GM12878 (cell line): ENCODE data around the gene MPC2. TPM values are rescaled to one million over a fixed set of nuclear protein-coding genes. Genes with fewer than 3 reads are reported as not detected.
A peak's percentile ranks its signal among the peaks of the same experiment; 100 is the strongest.

Experiments used
- ASH2L ChIP-seq: fragments of 300-600, 200-600 bp; sonication (generic); IDR thresholded peaks from 2 replicates; pipeline ENCODE4 v1.6.1; 2017; ENCODE audit warnings: low read depth, mild to moderate bottlenecking, borderline replicate concordance
- BCL11A ChIP-seq: IDR thresholded peaks from 2 replicates; pipeline ENCODE4 v1.6.1; 2011; ENCODE audit warnings: low read depth, low read length
- HDGF ChIP-seq: fragments of 450-650 bp; IDR thresholded peaks from 2 replicates; pipeline ENCODE4 v1.6.1; 2016; ENCODE audit warnings: antibody characterized with exemption
- KDM1A ChIP-seq: fragments of 200-600 bp; sonication (generic); IDR thresholded peaks from 2 replicates; pipeline ENCODE4 v1.6.1; 2016; ENCODE audit warnings: borderline replicate concordance
- MYB ChIP-seq: fragments of 150-350 bp; IDR thresholded peaks from 2 replicates; pipeline ENCODE4 v1.6.1; 2014; ENCODE audit warnings: mild to moderate bottlenecking, low read depth, low read length, borderline replicate concordance
- NR2C2 ChIP-seq: IDR thresholded peaks from 2 replicates; pipeline ENCODE4 v1.6.1; 2011; ENCODE audit warnings: borderline replicate concordance, low read depth; ENCODE audit not compliant: control insufficient read depth, insufficient read length
- RCOR1 ChIP-seq: conservative IDR thresholded peaks from 2 replicates; pipeline ENCODE4 v1.6.1; 2012; ENCODE audit warnings: low read depth, low read length, improper control_type of control experiment
- SIN3A ChIP-seq: IDR thresholded peaks from 2 replicates; pipeline ENCODE4 v1.6.1; 2012; ENCODE audit warnings: low read depth, low read length, improper control_type of control experiment
- SMAD5 ChIP-seq: IDR thresholded peaks from 2 replicates; pipeline ENCODE4 v1.6.1; 2016; ENCODE audit warnings: antibody characterized with exemption, low read depth
- SMARCA5 ChIP-seq: fragments of 450-650 bp; IDR thresholded peaks from 2 replicates; pipeline ENCODE4 v1.6.1; 2017; ENCODE audit warnings: mild to moderate bottlenecking
- TARDBP ChIP-seq: IDR thresholded peaks from 2 replicates; pipeline ENCODE4 v1.6.1; 2016; ENCODE audit warnings: borderline replicate concordance
- TBL1XR1 ChIP-seq: IDR thresholded peaks from 2 replicates; pipeline ENCODE4 v1.6.1; 2012; ENCODE audit warnings: low read depth, low read length, improper control_type of control experiment
- TCF12 ChIP-seq: IDR thresholded peaks from 2 replicates; pipeline ENCODE4 v1.6.1; 2011; ENCODE audit warnings: low read depth, mild to moderate bottlenecking, low read length
- TCF3 ChIP-seq: IDR thresholded peaks from 2 replicates; pipeline ENCODE4 v1.6.1; 2012; ENCODE audit warnings: low read depth, mild to moderate bottlenecking, low read length, borderline replicate concordance; ENCODE audit not compliant: insufficient read depth
- polyA plus RNA-seq, 11 experiments: library from polyadenylated mRNA; depleted of rRNA in 4 of 11; unstranded in 6 of 11; stranded (reverse) in 5 of 11; fragments of >200 nt; fragmentation: Nextera tagmentation in 4 of 11; fragmentation: Illumina TruSeq in 1 of 11; extraction: Ambion mirVana in 4 of 11; extraction: Trizol in 1 of 11; gene quantifications; 1 replicate in 1 of 11; 2 replicates in 10 of 11; pipeline versions ENCODE4 v1.2.1 to v1.2.3, GENCODE V29; 2011 to 2016; ENCODE audit warnings: inconsistent platforms in 2 of 11, missing spikeins in 2 of 11, low read depth in 1 of 11
- total RNA-seq, 4 experiments: library from RNA; depleted of rRNA in 3 of 4; stranded (reverse); fragments of >200 nt in 3 of 4; fragmentation: Illumina TruSeq in 1 of 4; extraction: Trizol in 1 of 4; gene quantifications; 2 replicates each; pipeline versions ENCODE4 v1.2.1 to v1.2.3, GENCODE V29; 2013 to 2021
- TF ChIP-seq, protein P1 (sequence below): IDR thresholded peaks from 2 replicates; pipeline ENCODE4 v1.6.1; 2012; ENCODE audit warnings: low read depth, low read length, improper control_type of control experiment
- TF ChIP-seq, protein P2 (sequence below): fragments of 450-650 bp; IDR thresholded peaks from 2 replicates; pipeline ENCODE4 v1.6.1; 2017; ENCODE audit warnings: antibody characterized with exemption, mild to moderate bottlenecking, moderate library complexity
- TF ChIP-seq, protein P3 (sequence below): fragments of 450-650 bp; IDR thresholded peaks from 2 replicates; pipeline ENCODE4 v1.6.1; 2018; ENCODE audit warnings: mild to moderate bottlenecking, low read depth, moderate library complexity; ENCODE audit not compliant: partially characterized antibody
- TF ChIP-seq, protein P4 (sequence below): fragments of 450-650 bp; IDR thresholded peaks from 2 replicates; pipeline ENCODE4 v1.6.1; 2017; ENCODE audit warnings: mild to moderate bottlenecking, moderate library complexity
- TF ChIP-seq, protein P5 (sequence below): IDR thresholded peaks from 2 replicates; pipeline ENCODE4 v1.6.1; 2012; ENCODE audit warnings: low read depth, low read length, improper control_type of control experiment

Gene MPC2
- total and polyA plus RNA-seq, 10 of the 15 experiments (the other 5 are each of a cell fraction or from before 2014, with no cell fraction given), result 22.5 to 164 (median 63.3) TPM

DNA sequence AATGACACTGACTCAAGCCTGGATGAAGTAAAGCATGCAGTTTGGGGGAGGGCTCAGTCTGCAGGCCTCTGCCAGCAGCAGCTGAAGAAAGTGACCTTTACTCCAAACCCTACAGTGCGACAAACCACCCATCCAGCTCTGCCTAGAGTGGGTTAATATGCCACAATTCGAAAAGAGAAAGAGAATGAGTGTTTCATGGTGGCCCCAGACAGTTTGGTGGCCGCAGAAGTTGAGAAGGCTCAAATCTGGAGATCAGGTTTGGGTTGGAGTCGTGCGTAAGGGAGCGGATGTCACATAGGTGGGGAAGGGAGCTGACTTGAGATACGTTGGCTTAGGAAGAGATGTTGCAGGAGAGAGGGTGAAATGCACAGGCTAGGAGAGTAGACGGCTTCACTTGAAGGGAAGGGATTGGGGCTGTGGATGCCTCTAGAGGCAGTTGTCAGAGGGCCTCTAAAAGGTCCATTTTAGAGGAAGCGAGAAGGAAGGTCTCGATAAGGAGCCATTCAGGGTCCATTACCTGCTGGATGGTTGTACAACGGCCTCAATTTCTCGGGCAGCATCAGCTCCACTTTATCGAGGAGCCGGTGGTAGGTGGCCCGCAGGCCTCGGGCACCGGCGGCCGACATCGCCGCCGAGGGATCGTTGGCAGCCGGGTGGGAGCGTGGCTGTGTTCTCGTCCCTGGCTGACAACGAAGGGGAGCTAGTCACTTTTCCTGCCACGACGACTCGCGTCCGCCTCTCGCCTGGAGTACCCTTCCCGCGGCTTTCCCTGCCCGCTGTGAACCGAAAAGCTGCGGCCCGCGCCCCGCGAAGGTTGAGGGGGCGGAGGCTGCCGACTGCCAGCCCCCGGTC lies 1.4 kb downstream of the MPC2 start (continued):
- TF ChIP-seq, protein P1, sequence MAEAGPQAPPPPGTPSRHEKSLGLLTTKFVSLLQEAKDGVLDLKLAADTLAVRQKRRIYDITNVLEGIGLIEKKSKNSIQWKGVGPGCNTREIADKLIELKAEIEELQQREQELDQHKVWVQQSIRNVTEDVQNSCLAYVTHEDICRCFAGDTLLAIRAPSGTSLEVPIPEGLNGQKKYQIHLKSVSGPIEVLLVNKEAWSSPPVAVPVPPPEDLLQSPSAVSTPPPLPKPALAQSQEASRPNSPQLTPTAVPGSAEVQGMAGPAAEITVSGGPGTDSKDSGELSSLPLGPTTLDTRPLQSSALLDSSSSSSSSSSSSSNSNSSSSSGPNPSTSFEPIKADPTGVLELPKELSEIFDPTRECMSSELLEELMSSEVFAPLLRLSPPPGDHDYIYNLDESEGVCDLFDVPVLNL, result no peak
- TF ChIP-seq TCF3 (no peak), MYB (no peak), BCL11A (no peak), RCOR1 (no peak), SMAD5 (no peak), NR2C2 (no peak), ASH2L (no peak; the same call in 1 of the 2 replicates), HDGF (0 out of 2 replicates have a peak, but pooled peaks have one; percentile 73), SMARCA5 (peak; percentile 13; the same call in 1 of the 2 replicates), TCF12 (no peak), SIN3A (no peak), TBL1XR1 (no peak), TARDBP (no peak), KDM1A (no peak)
- TF ChIP-seq, protein P2, sequence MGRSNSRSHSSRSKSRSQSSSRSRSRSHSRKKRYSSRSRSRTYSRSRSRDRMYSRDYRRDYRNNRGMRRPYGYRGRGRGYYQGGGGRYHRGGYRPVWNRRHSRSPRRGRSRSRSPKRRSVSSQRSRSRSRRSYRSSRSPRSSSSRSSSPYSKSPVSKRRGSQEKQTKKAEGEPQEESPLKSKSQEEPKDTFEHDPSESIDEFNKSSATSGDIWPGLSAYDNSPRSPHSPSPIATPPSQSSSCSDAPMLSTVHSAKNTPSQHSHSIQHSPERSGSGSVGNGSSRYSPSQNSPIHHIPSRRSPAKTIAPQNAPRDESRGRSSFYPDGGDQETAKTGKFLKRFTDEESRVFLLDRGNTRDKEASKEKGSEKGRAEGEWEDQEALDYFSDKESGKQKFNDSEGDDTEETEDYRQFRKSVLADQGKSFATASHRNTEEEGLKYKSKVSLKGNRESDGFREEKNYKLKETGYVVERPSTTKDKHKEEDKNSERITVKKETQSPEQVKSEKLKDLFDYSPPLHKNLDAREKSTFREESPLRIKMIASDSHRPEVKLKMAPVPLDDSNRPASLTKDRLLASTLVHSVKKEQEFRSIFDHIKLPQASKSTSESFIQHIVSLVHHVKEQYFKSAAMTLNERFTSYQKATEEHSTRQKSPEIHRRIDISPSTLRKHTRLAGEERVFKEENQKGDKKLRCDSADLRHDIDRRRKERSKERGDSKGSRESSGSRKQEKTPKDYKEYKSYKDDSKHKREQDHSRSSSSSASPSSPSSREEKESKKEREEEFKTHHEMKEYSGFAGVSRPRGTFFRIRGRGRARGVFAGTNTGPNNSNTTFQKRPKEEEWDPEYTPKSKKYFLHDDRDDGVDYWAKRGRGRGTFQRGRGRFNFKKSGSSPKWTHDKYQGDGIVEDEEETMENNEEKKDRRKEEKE, result no peak
- TF ChIP-seq, protein P3, sequence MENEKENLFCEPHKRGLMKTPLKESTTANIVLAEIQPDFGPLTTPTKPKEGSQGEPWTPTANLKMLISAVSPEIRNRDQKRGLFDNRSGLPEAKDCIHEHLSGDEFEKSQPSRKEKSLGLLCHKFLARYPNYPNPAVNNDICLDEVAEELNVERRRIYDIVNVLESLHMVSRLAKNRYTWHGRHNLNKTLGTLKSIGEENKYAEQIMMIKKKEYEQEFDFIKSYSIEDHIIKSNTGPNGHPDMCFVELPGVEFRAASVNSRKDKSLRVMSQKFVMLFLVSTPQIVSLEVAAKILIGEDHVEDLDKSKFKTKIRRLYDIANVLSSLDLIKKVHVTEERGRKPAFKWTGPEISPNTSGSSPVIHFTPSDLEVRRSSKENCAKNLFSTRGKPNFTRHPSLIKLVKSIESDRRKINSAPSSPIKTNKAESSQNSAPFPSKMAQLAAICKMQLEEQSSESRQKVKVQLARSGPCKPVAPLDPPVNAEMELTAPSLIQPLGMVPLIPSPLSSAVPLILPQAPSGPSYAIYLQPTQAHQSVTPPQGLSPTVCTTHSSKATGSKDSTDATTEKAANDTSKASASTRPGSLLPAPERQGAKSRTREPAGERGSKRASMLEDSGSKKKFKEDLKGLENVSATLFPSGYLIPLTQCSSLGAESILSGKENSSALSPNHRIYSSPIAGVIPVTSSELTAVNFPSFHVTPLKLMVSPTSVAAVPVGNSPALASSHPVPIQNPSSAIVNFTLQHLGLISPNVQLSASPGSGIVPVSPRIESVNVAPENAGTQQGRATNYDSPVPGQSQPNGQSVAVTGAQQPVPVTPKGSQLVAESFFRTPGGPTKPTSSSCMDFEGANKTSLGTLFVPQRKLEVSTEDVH, result no peak
- TF ChIP-seq, protein P4, sequence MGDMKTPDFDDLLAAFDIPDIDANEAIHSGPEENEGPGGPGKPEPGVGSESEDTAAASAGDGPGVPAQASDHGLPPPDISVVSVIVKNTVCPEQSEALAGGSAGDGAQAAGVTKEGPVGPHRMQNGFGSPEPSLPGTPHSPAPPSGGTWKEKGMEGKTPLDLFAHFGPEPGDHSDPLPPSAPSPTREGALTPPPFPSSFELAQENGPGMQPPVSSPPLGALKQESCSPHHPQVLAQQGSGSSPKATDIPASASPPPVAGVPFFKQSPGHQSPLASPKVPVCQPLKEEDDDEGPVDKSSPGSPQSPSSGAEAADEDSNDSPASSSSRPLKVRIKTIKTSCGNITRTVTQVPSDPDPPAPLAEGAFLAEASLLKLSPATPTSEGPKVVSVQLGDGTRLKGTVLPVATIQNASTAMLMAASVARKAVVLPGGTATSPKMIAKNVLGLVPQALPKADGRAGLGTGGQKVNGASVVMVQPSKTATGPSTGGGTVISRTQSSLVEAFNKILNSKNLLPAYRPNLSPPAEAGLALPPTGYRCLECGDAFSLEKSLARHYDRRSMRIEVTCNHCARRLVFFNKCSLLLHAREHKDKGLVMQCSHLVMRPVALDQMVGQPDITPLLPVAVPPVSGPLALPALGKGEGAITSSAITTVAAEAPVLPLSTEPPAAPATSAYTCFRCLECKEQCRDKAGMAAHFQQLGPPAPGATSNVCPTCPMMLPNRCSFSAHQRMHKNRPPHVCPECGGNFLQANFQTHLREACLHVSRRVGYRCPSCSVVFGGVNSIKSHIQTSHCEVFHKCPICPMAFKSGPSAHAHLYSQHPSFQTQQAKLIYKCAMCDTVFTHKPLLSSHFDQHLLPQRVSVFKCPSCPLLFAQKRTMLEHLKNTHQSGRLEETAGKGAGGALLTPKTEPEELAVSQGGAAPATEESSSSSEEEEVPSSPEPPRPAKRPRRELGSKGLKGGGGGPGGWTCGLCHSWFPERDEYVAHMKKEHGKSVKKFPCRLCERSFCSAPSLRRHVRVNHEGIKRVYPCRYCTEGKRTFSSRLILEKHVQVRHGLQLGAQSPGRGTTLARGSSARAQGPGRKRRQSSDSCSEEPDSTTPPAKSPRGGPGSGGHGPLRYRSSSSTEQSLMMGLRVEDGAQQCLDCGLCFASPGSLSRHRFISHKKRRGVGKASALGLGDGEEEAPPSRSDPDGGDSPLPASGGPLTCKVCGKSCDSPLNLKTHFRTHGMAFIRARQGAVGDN, result peak; percentile 44
- TF ChIP-seq, protein P5, sequence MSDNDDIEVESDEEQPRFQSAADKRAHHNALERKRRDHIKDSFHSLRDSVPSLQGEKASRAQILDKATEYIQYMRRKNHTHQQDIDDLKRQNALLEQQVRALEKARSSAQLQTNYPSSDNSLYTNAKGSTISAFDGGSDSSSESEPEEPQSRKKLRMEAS, result no peak
